ENCODE results near the gene TMEM187.
"Not testable (repeated sequence)": the region's sequence is repeated elsewhere in the genome, so short reads cannot be mapped to it uniquely, and the experiment has no call there.

TMEM187 gene

GRCh38 chrX:153974003-153974725 lies 1.6 kb downstream of the TMEM187 start:
- peak overlapping the region; percentile 100; the same call in 1 of the 2 replicates for H3K27ac ChIP-seq
- DNase-seq (ENCODE audit: low read depth, low spot score) = no peak
- H3K9ac ChIP-seq (ENCODE audit: insufficient read length) = peak overlapping the region; percentile 100
- TF ChIP-seq POLR2AphosphoS5 (IDR thresholded peaks at IDR 0.05; ENCODE audit: borderline replicate concordance, low read depth, low read length) = no peak
- TF ChIP-seq FOXP2 (optimal IDR thresholded peaks at IDR 0.05; ENCODE audit: control extremely low read depth, extremely low read length, insufficient read depth) = no peak
- no peak for TF ChIP-seq EZH2 (IDR thresholded peaks at IDR 0.05)
- no peaks in the 10 kb centered on the region for H3K9me3 ChIP-seq (ENCODE audit: low read depth, low read length)
- H3K36me3 ChIP-seq (ENCODE audit: insufficient read depth, low read length) = 0 out of 2 replicates have a peak, but pooled peaks cover 3% of the 10 kb centered on the region
- peak overlapping the region; percentile 80; the same call in 1 of the 2 replicates for H3K4me3 ChIP-seq

GRCh38 chrX:153974726-153975286 lies 2.3 kb downstream of the TMEM187 start:
- Histone ChIP-seq H3K36me3 (ENCODE audit: insufficient read depth, low read length) (no peaks in the 10 kb centered on the region), H3K9me3 (ENCODE audit: low read depth, low read length) (no peaks in the 10 kb centered on the region), H3K27ac (no peak overlapping the region), H3K9ac (ENCODE audit: insufficient read length) (no peak overlapping the region), H3K4me3 (no peak overlapping the region)
- DNase-seq (ENCODE audit: low read depth, low spot score) = no peak
- TF ChIP-seq POLR2AphosphoS5 (IDR thresholded peaks at IDR 0.05; ENCODE audit: borderline replicate concordance, low read depth, low read length) (no peak), EZH2 (IDR thresholded peaks at IDR 0.05) (no peak), FOXP2 (optimal IDR thresholded peaks at IDR 0.05; ENCODE audit: control extremely low read depth, extremely low read length, insufficient read depth) (no peak)

GRCh38 chrX:153980394-153980793 lies 7.8 kb downstream of the TMEM187 start:
- H3K27ac ChIP-seq; H3K4me3 ChIP-seq; H3K36me3 ChIP-seq (ENCODE audit: insufficient read depth, low read length); DNase-seq (ENCODE audit: low read depth, low spot score); H3K9me3 ChIP-seq (ENCODE audit: low read depth, low read length); H3K9ac ChIP-seq (ENCODE audit: insufficient read length): not testable (repeated sequence)

GRCh38 chrX:153981231-153981630 lies 8.7 kb downstream of the TMEM187 start:
- TF ChIP-seq EZH2 (IDR thresholded peaks at IDR 0.05) (no peak), FOXP2 (optimal IDR thresholded peaks at IDR 0.05; ENCODE audit: control extremely low read depth, extremely low read length, insufficient read depth) (no peak), POLR2AphosphoS5 (IDR thresholded peaks at IDR 0.05; ENCODE audit: borderline replicate concordance, low read depth, low read length) (no peak)
- H3K9me3 ChIP-seq (ENCODE audit: low read depth, low read length) = no peaks in the 10 kb centered on the region
- peak overlapping the region; percentile 87 for H3K27ac ChIP-seq
- H3K4me3 ChIP-seq = peak overlapping the region; percentile 48; the same call in 1 of the 2 replicates
- DNase-seq (ENCODE audit: low read depth, low spot score) = no peak
- H3K9ac ChIP-seq (ENCODE audit: insufficient read length) = peak overlapping the region; percentile 5
- no peaks in the 10 kb centered on the region for H3K36me3 ChIP-seq (ENCODE audit: insufficient read depth, low read length)

- H3K9me3 ChIP-seq (ENCODE audit: low read depth, low read length) = no peaks in the 10 kb centered on the region
- H3K36me3 ChIP-seq (ENCODE audit: insufficient read depth, low read length) = no peaks in the 10 kb centered on the region
- DNase-seq (ENCODE audit: low read depth, low spot score) = peak; percentile 55
- H3K27ac ChIP-seq = peak overlapping the region; percentile 87
- TF ChIP-seq FOXP2 (optimal IDR thresholded peaks at IDR 0.05; ENCODE audit: control extremely low read depth, extremely low read length, insufficient read depth) (no peak), EZH2 (IDR thresholded peaks at IDR 0.05) (no peak), POLR2AphosphoS5 (IDR thresholded peaks at IDR 0.05; ENCODE audit: borderline replicate concordance, low read depth, low read length) (no peak)
- peak overlapping the region; percentile 5 for H3K9ac ChIP-seq (ENCODE audit: insufficient read length)
- H3K4me3 ChIP-seq = peak overlapping the region; percentile 48; the same call in 1 of the 2 replicates
Measured at GRCh38 chrX:153981771-153982533, 9.4 kb downstream of the TMEM187 start.

GRCh38 chrX:153983321-153983801 lies 10.8 kb downstream of the TMEM187 start:
- H3K9me3 ChIP-seq (ENCODE audit: low read depth, low read length) = no peaks in the 10 kb centered on the region
- no peak for TF ChIP-seq FOXP2 (optimal IDR thresholded peaks at IDR 0.05; ENCODE audit: control extremely low read depth, extremely low read length, insufficient read depth)
- no peaks in the 10 kb centered on the region for H3K36me3 ChIP-seq (ENCODE audit: insufficient read depth, low read length)
- no peak for DNase-seq (ENCODE audit: low read depth, low spot score)
- H3K27ac ChIP-seq = no peak overlapping the region
- H3K4me3 ChIP-seq = no peak overlapping the region
- no peak overlapping the region for H3K9ac ChIP-seq (ENCODE audit: insufficient read length)

- H3K9ac ChIP-seq (ENCODE audit: insufficient read length) = no peak overlapping the region
Measured at GRCh38 chrX:153984351-153985178, 12.0 kb downstream of the TMEM187 start.

GRCh38 chrX:153988493-153988892 lies 15.9 kb downstream of the TMEM187 start:
- no peak overlapping the region for H3K9ac ChIP-seq (ENCODE audit: insufficient read length)
- no peaks in the 10 kb centered on the region for H3K9me3 ChIP-seq (ENCODE audit: low read depth, low read length)
- no peak overlapping the region for H3K27ac ChIP-seq
- H3K36me3 ChIP-seq (ENCODE audit: insufficient read depth, low read length) = no peaks in the 10 kb centered on the region
- TF ChIP-seq POLR2AphosphoS5 (IDR thresholded peaks at IDR 0.05; ENCODE audit: borderline replicate concordance, low read depth, low read length) (no peak), EZH2 (IDR thresholded peaks at IDR 0.05) (no peak), FOXP2 (optimal IDR thresholded peaks at IDR 0.05; ENCODE audit: control extremely low read depth, extremely low read length, insufficient read depth) (no peak)
- DNase-seq (ENCODE audit: low read depth, low spot score) = no peak
- H3K4me3 ChIP-seq = no peak overlapping the region

More at GRCh38 chrX:153984351-153985178, 12.0 kb downstream of the TMEM187 start:
- DNase-seq (ENCODE audit: low read depth, low spot score) = no peak
- Histone ChIP-seq H3K27ac (no peak overlapping the region), H3K9me3 (ENCODE audit: low read depth, low read length) (no peaks in the 10 kb centered on the region), H3K4me3 (no peak overlapping the region), H3K36me3 (ENCODE audit: insufficient read depth, low read length) (no peaks in the 10 kb centered on the region)
- TF ChIP-seq POLR2AphosphoS5 (IDR thresholded peaks at IDR 0.05; ENCODE audit: borderline replicate concordance, low read depth, low read length) = no peak
- TF ChIP-seq FOXP2 (optimal IDR thresholded peaks at IDR 0.05; ENCODE audit: control extremely low read depth, extremely low read length, insufficient read depth) = no peak
- no peak for TF ChIP-seq EZH2 (IDR thresholded peaks at IDR 0.05)

All from SK-N-MC (cell line).